ENCODE measurements around the gene DIABLO. TPM values are rescaled to one million over a fixed set of nuclear protein-coding genes. Genes with fewer than 3 reads are reported as not detected.
A peak's percentile ranks its signal among the peaks of the same experiment; 100 is the strongest.

Gene DIABLO
- total RNA-seq, 1 experiment from 2014 or later: 107 TPM

GRCh38 chr12:122189626-122190475, 36.0 kb downstream of the DIABLO start:
- DNase-seq (ENCODE audit: low read depth): no peak

- DNase-seq (ENCODE audit: low read depth): no peak
Observed at GRCh38 chr12:122187466-122187865, 38.4 kb downstream of the DIABLO start.

GRCh38 chr12:122185494-122186082, 40.3 kb downstream of the DIABLO start:
- DNase-seq (ENCODE audit: low read depth): no peak

GRCh38 chr12:122185079-122185478, 40.8 kb downstream of the DIABLO start:
- DNase-seq (ENCODE audit: low read depth): no peak

GRCh38 chr12:122184517-122184916, 41.3 kb downstream of the DIABLO start:
- DNase-seq (ENCODE audit: low read depth): no peak

- DNase-seq (ENCODE audit: low read depth): no peak
Observed at GRCh38 chr12:122183588-122183940, 42.3 kb downstream of the DIABLO start.

- DNase-seq (ENCODE audit: low read depth): peak; percentile 32
Observed at GRCh38 chr12:122182887-122183587, 42.8 kb downstream of the DIABLO start, which contains the start of gene LRRC43. TSS of gene LRRC43 (plus strand) at chr12:122183123. CDS start at chr12:122183145, 22 bp downstream.

- DNase-seq (ENCODE audit: low read depth): peak; percentile 37
Observed at GRCh38 chr12:122176473-122176872, 49.4 kb downstream of the DIABLO start.

- no peak for DNase-seq (ENCODE audit: low read depth)
Observed at GRCh38 chr12:122174155-122174845, 51.6 kb downstream of the DIABLO start, which contains the start of gene IL31. TSS of gene IL31 (minus strand) at chr12:122174221. CDS start at chr12:122174172, 49 bp downstream.

- no peak for DNase-seq (ENCODE audit: low read depth)
Observed at GRCh38 chr12:122172262-122172939, 53.5 kb downstream of the DIABLO start.

GRCh38 chr12:122171399-122171798, 54.5 kb downstream of the DIABLO start:
- no peak for DNase-seq (ENCODE audit: low read depth)

- DNase-seq (ENCODE audit: low read depth): no peak
Observed at GRCh38 chr12:122168492-122168891, 57.4 kb downstream of the DIABLO start.

GRCh38 chr12:122167356-122167925, 58.4 kb downstream of the DIABLO start:
- DNase-seq (ENCODE audit: low read depth): no peak

GRCh38 chr12:122166422-122167349, 59.2 kb downstream of the DIABLO start:
- no peak for DNase-seq (ENCODE audit: low read depth)

GRCh38 chr12:122162976-122163375, 62.9 kb downstream of the DIABLO start:
- DNase-seq (ENCODE audit: low read depth): no peak

GRCh38 chr12:122161682-122162081, 64.2 kb downstream of the DIABLO start:
- no peak for DNase-seq (ENCODE audit: low read depth)

- DNase-seq (ENCODE audit: low read depth): no peak
Observed at GRCh38 chr12:122160761-122161160, 65.1 kb downstream of the DIABLO start.

- no peak for DNase-seq (ENCODE audit: low read depth)
Observed at GRCh38 chr12:122159882-122160281, 66.0 kb downstream of the DIABLO start.

- no peak for DNase-seq (ENCODE audit: low read depth)
Observed at GRCh38 chr12:122158700-122159285, 67.1 kb downstream of the DIABLO start.

Measured in M059J (cell line).